Activated CD4-positive, CD25-positive, alpha-beta regulatory T cell treated with anti-CD3 and anti-CD28 coated beads, Interleukin-2, amount 50 U/mL, for 24 hours (primary cell): ENCODE measurements around the gene PIK3R5.
"Not testable (repeated sequence)": the region's sequence is repeated elsewhere in the genome, so short reads cannot be mapped to it uniquely, and the experiment has no call there.

Experiments
- ATAC-seq, 2 donors: fragments of 150-1000 bp; cut with Tn5 transposase; one replicate each; pipeline ENCODE4 v1.10.0; 2021; ENCODE audit warnings: mild to moderate bottlenecking in 1 of 2, moderate library complexity in 1 of 2

Gene PIK3R5

GRCh38 chr17:8965394-8966168, at the start of gene PIK3R5:
Gene PIK3R5 (minus strand): TSS chr17:8965707. CDS start chr17:8911494, 54,213 bp downstream.
- ATAC-seq = peak; percentile 77 to 80

- no peak for ATAC-seq
Observed at GRCh38 chr17:9011001-9011400, 45.5 kb upstream of the PIK3R5 start.

GRCh38 chr17:9009737-9010136, 44.2 kb upstream of the PIK3R5 start:
- ATAC-seq = no peak

GRCh38 chr17:9009096-9009495, 43.6 kb upstream of the PIK3R5 start:
- ATAC-seq = no peak

- ATAC-seq = no peak
Observed at GRCh38 chr17:9007052-9007714, 41.7 kb upstream of the PIK3R5 start.

- ATAC-seq = no peak
Observed at GRCh38 chr17:9006175-9006767, 40.8 kb upstream of the PIK3R5 start.

GRCh38 chr17:9004961-9005285, 39.4 kb upstream of the PIK3R5 start:
- ATAC-seq = no peak

GRCh38 chr17:9004132-9004960, 38.8 kb upstream of the PIK3R5 start:
- no peak for ATAC-seq

- ATAC-seq = no peak
Observed at GRCh38 chr17:9003355-9004131, 38.0 kb upstream of the PIK3R5 start.

GRCh38 chr17:9002606-9003354, 37.3 kb upstream of the PIK3R5 start:
- peak; percentile 40 to 68 for ATAC-seq

GRCh38 chr17:9002227-9002605, 36.7 kb upstream of the PIK3R5 start:
- no peak for ATAC-seq

- no peak for ATAC-seq
Observed at GRCh38 chr17:9001559-9001958, 36.1 kb upstream of the PIK3R5 start.

GRCh38 chr17:8997994-8998628, 32.6 kb upstream of the PIK3R5 start:
- ATAC-seq = peak; percentile 57 to 76

GRCh38 chr17:8995711-8996110, 30.2 kb upstream of the PIK3R5 start:
- no peak for ATAC-seq

- peak; percentile 53 to 58 for ATAC-seq
Observed at GRCh38 chr17:8994319-8994718, 28.8 kb upstream of the PIK3R5 start.

- peak; percentile 55 to 59 for ATAC-seq
Observed at GRCh38 chr17:8991514-8992285, 26.2 kb upstream of the PIK3R5 start.

GRCh38 chr17:8988263-8988935, 22.9 kb upstream of the PIK3R5 start:
- ATAC-seq = not testable (repeated sequence)

- ATAC-seq = no peak
Observed at GRCh38 chr17:8986295-8986694, 20.8 kb upstream of the PIK3R5 start.

GRCh38 chr17:8985054-8985701, 19.7 kb upstream of the PIK3R5 start:
- ATAC-seq = peak in 1 of 2 donors; percentile 41
